ENCODE data around the gene HNMT.
"Not testable (repeated sequence)": the region's sequence is repeated elsewhere in the genome, so short reads cannot be mapped to it uniquely, and the experiment has no call there.

The HNMT gene
- long read RNA-seq, donor 1, transcript HNMT-202 (6 exons, 3,295 nt): major isoform, 27 of 31 reads
- long read RNA-seq, donor 1, partial matches to known transcripts: 0 of 31 reads
- long read RNA-seq, donor 1, other reads (novel, unspliced or antisense): 0 of 31 reads
- long read RNA-seq, donor 2, transcript HNMT-202 (6 exons, 3,295 nt): major isoform, 13 of 15 reads
- long read RNA-seq, donor 2, partial matches to known transcripts: 0 of 15 reads
- long read RNA-seq, donor 2, other reads (novel, unspliced or antisense): 0 of 15 reads
- long read RNA-seq, donor 3, transcript HNMT-202 (6 exons, 3,295 nt): major isoform, 10 of 15 reads
- long read RNA-seq, donor 3, transcript HNMT-201 (2 exons, 504 nt): minor isoform, 5 of 15 reads
- long read RNA-seq, donor 3, partial matches to known transcripts: 0 of 15 reads
- long read RNA-seq, donor 3, other reads (novel, unspliced or antisense): 0 of 15 reads
- long read RNA-seq, donor 4, transcript HNMT-202 (6 exons, 3,295 nt): major isoform, 19 of 24 reads
- long read RNA-seq, donor 4, transcript HNMT-201 (2 exons, 504 nt): minor isoform, 5 of 24 reads
- long read RNA-seq, donor 4, partial matches to known transcripts: 0 of 24 reads
- long read RNA-seq, donor 4, other reads (novel, unspliced or antisense): 0 of 24 reads
- long read RNA-seq, donor 5, transcript HNMT-202 (6 exons, 3,295 nt): major isoform, 22 of 26 reads
- long read RNA-seq, donor 5, partial matches to known transcripts: 0 of 26 reads
- long read RNA-seq, donor 5, other reads (novel, unspliced or antisense): 0 of 26 reads
- long read RNA-seq, donor 6, transcript HNMT-202 (6 exons, 3,295 nt): major isoform, 13 of 14 reads
- long read RNA-seq, donor 6, partial matches to known transcripts: 0 of 14 reads
- long read RNA-seq, donor 6, other reads (novel, unspliced or antisense): 0 of 14 reads
- long read RNA-seq, donor 7, transcript HNMT-202 (6 exons, 3,295 nt): major isoform, 22 of 31 reads
- long read RNA-seq, donor 7, partial matches to known transcripts: 9 of 31 reads
- long read RNA-seq, donor 7, other reads (novel, unspliced or antisense): 0 of 31 reads
- long read RNA-seq, donor 8, transcript HNMT-202 (6 exons, 3,295 nt): major isoform, 27 of 28 reads
- long read RNA-seq, donor 8, partial matches to known transcripts: 0 of 28 reads
- long read RNA-seq, donor 8, other reads (novel, unspliced or antisense): 0 of 28 reads

GRCh38 chr2:137964066-137964858 is at the start of gene HNMT:
TSS of gene HNMT (plus strand) at chr2:137964473. CDS start at chr2:137964492, 19 bp downstream.
- peak; percentile 70 for DNase-seq

- no peak for DNase-seq
Observed at GRCh38 chr2:137921105-137921880, 43.0 kb upstream of the HNMT start.

GRCh38 chr2:137922171-137922570 is 42.1 kb upstream of the HNMT start:
- not testable (repeated sequence) for DNase-seq

- no peak for DNase-seq
Observed at GRCh38 chr2:137924019-137924418, 40.3 kb upstream of the HNMT start.

- DNase-seq: no peak
Observed at GRCh38 chr2:137925599-137925998, 38.7 kb upstream of the HNMT start.

GRCh38 chr2:137927846-137928245 is 36.4 kb upstream of the HNMT start:
- DNase-seq: no peak

- no peak for DNase-seq
Observed at GRCh38 chr2:137928547-137929518, 35.4 kb upstream of the HNMT start.

- DNase-seq: no peak
Observed at GRCh38 chr2:137929519-137929916, 34.8 kb upstream of the HNMT start.

GRCh38 chr2:137930146-137930545 is 34.1 kb upstream of the HNMT start:
- no peak for DNase-seq

GRCh38 chr2:137935591-137935990 is 28.7 kb upstream of the HNMT start:
- DNase-seq: no peak

GRCh38 chr2:137937246-137937645 is 27.0 kb upstream of the HNMT start:
- DNase-seq: no peak

GRCh38 chr2:137937778-137938177 is 26.5 kb upstream of the HNMT start:
- no peak for DNase-seq

- DNase-seq: no peak
Observed at GRCh38 chr2:137938204-137938603, 26.1 kb upstream of the HNMT start.

- DNase-seq: no peak
Observed at GRCh38 chr2:137939026-137939425, 25.2 kb upstream of the HNMT start.

GRCh38 chr2:137940154-137940553 is 24.1 kb upstream of the HNMT start:
- DNase-seq: no peak

GRCh38 chr2:137942037-137942832 is 22.0 kb upstream of the HNMT start:
- no peak for DNase-seq

- no peak for DNase-seq
Observed at GRCh38 chr2:137942833-137943677, 21.2 kb upstream of the HNMT start.

Data from right kidney (tissue), 9 donors.